ENCODE measurements around the gene GPR63.

GRCh38 chr6:96849615-96850014 lies 12.3 kb upstream of the GPR63 start:
- TF ChIP-seq EZH2phosphoT487 (IDR thresholded peaks at IDR 0.05) (no peak), CTCF (IDR thresholded peaks at IDR 0.05) (no peak), EZH2 (IDR thresholded peaks at IDR 0.05) (no peak)
